Fibroblast of skin of right quadriceps (primary cell): Measurements from ENCODE around the gene TRAPPC10.

Experiments used
- DNase-seq: peaks from one replicate; pipeline ENCODE4 v3.0.0-alpha.2; 2013

TRAPPC10 gene

DNA sequence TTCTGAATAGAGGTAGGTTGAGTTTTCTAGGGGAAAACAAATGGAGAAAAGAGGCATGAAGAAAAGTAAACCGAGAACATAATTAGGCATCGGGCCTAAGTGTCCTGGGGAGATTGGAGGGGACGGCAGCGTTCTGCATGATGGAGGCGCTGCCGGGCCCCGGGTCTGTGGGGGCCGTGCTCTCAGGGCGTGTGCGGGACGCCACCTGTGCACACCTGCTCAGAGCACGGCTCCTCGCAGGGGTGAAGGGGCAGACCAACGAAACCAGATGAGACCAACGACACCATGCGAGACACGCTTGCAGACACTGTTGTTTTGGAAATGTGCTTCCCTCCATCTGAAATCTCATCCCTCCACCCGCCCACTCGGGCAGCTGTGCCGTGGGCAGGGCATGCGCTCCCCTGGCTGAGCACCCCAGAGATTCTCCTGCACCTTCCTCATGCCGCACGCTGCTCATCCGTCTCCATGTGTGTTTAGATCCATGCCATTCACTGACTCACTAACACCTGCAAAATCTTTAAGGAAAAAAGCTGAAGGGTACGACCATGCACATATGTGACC, 28.2 kb upstream of the TRAPPC10 start:
- no peak for DNase-seq

DNA sequence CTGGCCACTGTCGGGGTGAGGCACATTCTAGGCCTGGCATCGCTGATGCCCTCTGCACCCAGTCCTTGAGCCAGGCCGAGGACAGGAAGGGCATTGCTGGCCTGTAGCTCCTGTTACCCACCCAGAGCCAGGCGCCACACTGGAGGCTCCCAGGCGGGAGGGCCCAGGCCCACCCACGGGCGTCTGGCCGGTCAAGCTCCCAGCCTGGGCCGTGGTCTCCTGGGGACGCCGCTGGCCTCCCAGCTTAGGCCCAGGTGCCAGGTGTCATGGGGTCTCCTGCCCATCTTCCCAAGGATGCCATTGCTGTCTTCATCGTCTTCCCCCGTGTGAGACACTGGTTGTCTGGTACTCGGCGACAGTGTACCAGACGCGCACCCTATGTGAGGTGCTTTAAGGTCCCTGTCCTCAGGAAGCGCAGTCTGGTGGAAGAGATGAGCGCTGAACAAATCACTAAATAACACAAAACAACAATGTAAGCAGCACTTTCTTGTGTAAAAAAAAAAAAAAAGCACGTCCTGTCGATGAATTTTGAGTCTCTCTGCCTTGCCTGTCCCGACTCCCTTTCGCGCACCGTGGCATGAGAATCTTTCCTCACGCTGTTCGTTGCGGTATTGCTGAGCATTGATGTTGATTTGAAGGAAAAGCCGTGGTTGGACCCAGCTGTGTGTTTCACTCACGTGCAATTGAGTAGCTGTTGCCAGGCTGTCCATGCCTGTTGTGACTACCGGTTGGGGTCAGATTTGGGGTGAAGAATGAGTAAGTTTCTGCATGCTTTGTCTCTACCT, 27.0 kb upstream of the TRAPPC10 start:
- peak; percentile 2 for DNase-seq

DNA sequence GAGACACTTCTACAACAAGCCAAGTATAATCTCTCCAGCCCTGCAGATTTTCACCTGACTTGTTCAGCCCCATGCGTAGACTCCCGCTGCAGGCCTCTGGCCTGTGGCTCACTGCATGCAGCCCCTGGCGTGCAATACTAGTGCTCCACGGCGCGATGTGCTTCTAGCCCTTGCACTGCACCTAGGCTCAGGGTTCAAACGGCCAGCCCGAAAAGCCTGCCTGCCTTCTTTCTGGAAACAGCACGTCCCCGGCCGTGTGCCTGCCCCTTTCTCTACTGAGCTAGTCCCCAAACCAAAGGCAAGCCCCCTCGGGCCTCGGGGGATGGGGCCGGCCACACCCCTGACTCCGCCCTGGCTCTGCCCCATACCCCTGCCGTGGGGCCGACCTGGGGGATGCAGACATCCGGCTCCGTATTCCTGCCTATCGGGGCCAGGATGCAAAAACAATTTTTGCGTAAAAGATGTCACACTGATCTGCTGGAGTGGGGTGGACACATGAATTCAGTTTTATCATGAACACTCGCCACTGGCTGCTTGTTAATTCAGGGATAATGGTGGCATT, 26.3 kb upstream of the TRAPPC10 start:
- no peak for DNase-seq

DNA sequence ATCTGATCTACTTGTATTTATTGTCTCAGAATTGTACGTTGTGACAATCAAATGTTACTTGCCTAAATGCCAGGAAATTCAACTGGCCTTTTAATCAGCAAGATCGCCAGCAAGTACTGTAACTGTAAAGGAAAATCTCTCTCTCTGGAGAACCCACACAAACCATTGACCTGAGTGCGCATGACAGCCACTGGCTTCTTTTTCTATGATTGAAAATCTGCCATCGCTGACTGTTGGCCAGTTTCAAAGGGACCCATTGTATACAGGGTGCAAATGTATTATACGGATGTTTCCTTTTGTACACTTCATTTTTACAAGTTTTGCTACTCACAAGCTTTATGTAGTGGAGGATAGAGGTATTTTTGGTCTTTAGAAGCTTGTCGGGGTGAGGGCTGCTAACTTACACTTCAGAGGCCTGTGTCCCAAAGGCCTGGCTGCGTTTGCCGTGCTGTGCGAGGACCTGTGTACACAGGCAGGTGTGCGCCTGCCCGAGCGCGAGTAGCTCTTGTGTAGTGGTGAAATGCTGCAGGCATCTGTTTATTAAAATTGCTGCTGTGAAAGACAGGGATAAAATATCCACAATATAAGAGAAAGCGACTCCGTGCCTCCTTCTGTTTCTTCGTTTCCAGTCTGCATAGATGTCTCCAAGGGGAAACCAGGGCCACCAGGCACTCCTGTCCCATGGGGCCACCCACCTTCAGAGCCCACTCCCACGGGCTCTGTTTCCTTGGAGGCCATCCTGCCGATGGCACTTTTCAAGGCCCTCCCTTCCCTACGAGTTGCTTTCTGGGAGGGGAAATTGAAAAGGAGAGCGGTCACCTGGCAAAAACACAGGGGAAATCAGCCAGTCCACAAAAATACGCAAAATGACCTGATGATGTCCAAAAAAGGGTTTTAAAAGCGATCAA, 25.3 kb upstream of the TRAPPC10 start:
- DNase-seq = no peak

DNA sequence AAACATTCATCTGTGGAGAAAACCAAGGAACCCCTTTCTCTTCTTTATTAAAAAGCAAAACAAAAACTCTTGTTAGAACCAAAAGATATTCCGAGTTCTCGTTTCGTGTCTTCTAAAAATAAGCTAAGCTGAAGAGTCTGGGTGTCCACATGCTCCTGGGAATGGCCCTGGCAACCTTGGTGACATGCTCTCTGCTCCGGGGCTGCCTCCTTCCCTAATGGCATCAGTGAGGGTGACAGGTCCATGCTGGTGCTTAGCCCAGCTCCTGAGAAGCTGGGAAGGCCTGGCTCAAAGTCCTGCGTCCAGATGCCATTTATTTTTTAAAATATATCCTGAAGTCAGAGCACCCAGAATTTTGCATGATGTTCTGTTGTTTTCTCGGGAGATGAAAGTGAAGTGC, 24.6 kb upstream of the TRAPPC10 start:
- DNase-seq = no peak

DNA sequence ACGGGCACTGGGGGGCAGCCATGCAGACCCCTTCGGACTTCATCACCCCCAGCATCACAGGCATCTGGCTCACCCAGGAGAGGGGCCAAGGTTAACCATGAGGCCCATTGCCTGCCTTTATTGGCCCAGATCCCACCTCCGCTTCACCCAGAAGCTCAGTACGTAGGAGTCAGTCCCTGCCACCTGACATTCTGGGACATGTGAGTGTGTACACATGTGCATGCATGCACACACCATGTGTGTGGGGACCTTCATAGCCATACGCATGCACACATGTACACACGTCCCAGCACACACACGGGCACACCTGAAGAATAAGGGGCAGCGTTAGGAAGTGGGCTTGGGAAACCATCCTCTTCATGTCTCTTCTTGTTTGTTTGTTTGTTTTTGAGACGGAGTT, 24.1 kb upstream of the TRAPPC10 start:
- no peak for DNase-seq

DNA sequence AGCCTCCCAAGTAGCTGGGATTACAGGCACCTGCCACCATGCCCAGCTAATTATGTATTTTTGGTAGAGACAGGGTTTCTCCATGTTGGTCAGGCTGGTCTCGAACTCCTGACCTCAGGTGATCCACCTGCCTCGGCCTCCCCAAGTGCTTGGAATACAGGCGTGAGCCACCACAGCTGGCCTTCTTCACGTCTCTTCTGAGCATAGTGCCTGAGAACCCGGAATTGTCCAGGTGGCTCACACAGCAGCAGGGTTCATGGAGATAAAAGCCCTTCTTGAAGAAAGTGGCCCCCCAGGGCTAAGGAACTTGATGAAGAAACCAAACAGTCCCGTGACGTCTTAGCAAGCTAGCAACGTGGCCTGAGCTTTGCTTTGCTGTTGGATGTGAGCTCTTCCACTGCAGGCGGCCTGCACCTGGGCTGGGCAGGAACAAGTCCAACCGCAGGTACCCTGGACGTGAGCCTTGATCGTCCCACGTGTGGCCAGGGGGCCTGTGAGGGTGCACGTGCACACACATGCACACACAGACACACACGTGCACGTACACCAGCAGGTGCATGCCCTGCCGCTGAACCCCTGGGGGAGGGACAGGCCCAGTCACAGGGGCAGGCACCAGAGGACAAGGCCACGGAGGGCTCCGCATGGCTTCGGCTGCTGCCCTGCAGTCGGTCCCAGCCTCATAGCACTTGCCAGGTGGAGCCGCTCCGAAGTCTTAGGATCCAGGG, 23.4 kb upstream of the TRAPPC10 start:
- no peak for DNase-seq

DNA sequence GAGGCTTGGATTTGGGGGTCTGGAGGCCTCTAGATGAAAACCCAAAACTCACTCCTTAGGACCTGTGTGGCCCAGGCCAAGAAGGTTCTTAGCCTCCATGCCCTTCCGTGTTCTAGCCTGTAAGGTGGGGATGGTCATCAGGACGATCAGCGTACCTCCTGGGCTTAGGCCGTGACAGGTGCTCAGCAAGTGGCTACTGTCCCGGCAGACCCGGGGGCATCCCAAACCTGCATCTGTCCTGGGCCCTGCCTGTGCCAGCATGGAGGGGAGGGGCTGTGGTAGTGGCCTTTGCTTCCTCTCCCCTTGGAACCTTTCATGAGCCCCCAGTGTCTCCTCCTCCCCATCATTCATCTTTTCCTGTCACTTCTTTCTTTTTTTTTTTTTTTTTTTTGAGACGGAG, 22.7 kb upstream of the TRAPPC10 start:
- no peak for DNase-seq

DNA sequence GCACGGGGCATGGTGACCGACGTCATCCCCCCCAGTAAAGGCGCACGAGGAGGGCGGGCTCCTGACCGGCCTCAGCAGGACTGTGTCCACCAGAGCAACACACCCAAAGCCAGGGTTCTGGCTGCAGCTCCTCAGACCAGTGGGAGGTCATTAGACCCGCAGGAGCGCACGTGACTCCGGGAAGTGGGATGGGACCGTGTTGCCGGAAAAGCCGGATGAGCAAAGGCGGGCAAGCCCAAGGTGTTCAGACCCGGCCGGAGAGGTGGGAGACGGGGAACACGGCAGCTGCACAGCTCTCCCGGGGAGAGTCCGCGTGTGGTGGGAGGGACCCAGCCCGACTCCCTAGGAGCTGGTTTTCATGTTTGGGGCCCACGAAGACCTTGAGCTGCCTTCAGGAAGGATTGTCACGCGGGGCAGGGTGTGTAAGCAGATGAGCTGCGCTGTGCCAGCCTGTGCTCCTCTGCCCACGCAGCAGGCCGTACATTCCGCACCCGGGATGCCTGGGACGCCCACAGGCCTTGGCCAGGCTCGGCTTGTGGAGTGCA, 20.6 kb upstream of the TRAPPC10 start:
- no peak for DNase-seq

DNA sequence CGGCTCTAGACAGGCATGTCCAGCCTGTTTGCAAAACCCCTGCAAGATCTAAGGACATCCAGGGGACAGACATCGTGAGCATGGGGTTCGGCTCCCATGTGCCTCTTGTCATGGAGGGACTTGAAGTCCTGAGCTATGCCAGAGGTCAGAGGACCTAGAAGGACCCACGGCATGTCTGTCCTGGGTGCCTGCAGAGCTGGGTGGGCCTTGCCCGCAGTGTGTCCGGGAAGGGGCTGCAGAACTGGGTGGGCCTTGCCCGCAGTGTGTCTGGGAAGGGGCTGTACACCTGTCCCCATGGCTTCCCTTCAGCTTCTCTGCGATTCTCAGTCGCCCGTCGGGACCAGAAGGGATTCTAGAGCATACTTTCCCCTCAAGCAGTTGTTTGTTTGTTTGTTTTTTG, 20.0 kb upstream of the TRAPPC10 start:
- DNase-seq = no peak

DNA sequence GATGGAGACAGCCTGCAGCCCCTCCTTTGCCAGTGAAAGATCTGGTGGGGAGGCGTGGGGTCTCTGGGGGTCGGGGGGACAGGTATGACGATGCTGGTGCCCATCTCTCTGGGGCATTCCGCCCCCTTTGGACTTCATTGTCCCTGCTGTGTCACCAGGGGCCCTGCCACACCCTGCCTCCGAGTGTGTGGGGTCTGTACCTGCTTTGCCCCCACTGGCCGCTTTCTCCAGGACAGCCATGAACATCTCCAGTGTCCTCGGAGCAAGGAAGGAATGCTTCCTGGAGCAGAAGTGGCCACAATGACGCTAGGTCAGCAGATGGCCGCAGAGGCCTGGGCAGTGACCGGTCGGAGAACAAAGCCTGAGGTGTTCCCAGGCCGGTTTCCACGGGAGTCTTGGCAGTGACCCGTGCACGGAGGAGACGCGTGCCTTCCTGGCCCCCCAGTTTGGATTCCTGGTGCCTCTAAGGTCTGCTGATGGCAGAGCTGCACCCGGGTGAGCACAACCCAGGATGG, 18.6 kb upstream of the TRAPPC10 start:
- no peak for DNase-seq

DNA sequence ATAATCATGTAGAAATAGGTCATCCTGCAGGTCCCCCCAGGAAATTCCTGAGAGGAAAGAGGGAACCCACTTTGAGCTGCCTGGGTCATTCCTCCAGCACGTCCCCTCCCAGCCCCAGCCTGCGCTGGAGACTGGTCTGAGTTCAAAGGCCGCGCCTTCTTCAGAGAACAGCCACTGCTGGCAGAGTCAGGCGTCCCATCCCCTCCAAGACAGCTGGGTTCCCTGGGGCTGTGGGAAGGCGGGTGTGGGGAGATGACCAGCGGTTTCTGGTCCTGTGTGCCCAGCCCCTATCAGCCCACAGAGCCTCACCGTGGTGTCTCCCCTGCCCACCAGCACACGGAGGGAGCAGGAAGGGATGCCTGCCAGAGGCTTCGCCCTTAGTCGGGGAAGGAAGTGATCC, 18.0 kb upstream of the TRAPPC10 start:
- no peak for DNase-seq

DNA sequence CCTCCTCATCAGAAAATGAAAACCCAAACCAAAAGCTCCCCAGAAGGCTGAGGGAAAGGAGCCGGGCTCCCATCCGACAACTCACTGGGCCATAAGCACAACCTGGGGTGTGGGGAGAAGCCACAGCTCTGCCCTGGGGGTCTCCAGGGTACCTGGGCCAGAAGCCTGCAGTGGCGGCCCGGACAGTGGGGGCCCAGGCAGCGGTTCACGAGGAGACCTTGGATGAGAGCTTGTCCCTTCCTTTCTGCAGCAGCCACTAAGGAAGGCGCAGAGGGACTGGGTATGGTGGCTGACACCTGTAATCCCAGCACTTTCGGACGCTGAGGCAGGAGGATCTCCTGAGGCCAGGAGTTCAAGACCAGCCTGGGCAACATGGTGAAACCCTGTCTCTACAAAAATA, 17.5 kb upstream of the TRAPPC10 start:
- DNase-seq = no peak

DNA sequence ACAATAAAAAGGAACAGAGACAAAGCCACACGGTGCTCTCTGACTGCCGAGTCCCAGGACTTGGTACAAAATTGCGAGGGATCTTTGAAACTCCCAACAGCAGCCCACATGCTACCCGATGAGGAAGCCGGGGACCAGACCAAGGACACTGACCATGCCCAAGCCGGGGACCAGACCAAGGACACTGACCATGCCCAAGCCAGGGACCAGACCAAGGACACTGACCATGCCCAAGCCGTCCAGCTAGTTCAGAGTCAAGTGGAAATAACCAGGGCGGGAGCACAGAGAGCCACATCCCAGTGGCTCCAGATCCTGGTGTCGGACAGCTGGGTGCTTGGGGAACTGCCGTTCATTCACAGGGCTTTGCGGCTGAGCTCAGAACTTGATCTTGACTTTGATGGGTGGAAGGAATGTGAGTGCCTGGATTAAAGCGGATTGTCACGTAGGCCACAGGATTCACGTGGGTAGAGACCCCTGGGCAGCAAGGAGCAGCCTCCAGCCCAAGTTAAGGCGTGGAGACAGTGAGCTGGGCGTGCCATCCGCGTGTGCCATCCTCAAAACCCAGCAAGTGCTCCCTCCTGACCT, 16.5 kb upstream of the TRAPPC10 start:
- DNase-seq = no peak

DNA sequence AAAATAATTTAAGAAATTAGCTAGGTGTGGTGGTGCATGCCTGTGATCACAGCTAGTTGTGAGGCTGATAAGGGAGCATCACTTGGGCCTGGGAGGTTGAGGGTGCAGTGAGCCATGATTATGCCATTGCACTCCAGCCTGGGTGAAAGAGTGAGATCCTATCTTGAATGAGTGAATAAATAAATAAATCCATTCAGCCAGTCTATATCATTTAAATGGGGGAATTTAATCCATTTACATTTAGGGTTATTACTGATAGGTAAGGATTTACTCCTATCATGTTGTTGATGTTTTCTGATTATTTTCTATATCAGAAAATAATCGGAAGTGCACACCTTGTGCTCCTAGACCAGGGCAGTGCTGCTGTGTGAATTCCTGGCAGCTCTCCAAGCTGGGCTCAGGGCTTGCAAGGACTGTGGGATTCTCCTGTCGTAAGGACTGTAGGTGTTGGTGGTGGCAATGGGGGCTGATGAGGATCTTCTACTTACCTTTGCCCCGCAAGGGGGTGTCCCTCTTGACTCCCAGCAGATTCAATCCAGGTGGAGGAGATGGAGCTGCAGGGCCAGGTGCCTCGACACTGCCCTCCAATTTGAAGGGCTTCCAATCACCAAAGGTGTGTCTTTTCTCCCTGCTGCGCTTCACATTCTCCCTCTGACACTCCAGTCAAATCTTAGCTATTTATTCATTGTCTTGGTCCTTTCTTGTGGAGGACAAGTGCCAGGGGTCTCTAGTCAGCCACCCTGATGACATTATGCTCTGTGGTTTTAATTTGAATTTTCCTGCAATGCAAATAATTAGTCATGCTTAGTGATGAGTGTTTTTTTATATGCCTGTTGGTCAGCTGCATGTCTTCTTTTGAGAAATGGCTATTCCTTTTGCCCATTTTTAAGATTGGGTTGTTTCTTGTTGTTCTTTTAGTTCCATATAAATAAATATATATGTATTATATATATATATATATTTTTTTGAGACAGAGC, 14.1 kb upstream of the TRAPPC10 start:
- no peak for DNase-seq

DNA sequence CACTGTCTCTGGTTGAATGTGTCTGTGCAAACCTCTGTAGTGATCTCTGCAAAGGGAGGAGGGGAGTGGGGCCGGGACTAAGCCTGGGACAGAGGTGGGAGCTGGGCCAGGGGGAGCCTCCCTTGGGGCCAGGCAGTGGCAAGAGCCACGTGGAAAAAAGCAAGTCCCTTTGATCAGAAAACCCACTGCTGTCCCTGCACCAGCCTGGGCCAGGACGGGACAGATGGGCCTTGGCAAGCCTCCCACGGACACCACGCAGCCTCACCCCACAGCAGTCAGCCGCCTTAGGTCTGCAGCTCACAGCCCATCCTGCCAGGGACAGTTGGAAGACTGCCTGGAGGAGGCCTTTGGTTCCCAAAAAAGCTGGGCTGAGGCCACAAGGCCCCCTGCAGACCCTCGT, 11.7 kb upstream of the TRAPPC10 start:
- no peak for DNase-seq

DNA sequence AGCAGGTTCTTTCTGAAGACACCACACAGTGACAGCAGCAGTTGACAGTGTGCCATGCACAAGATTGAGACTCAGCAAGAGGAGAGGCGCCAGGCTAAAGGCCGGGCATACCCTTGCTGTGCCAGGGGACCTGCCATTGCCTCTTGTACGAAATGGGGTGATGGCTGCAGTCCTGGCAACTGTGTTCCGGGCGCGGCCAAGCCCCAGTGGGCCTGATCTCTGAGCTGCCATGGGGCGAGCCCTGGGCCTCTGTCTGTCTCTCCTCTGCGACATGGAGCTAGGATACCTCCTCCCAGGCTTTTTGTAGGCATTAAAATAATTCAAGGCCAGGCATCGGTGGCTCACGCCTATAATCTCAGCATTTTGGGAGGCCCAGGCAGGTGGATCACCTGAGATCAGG, 9.6 kb upstream of the TRAPPC10 start:
- no peak for DNase-seq

DNA sequence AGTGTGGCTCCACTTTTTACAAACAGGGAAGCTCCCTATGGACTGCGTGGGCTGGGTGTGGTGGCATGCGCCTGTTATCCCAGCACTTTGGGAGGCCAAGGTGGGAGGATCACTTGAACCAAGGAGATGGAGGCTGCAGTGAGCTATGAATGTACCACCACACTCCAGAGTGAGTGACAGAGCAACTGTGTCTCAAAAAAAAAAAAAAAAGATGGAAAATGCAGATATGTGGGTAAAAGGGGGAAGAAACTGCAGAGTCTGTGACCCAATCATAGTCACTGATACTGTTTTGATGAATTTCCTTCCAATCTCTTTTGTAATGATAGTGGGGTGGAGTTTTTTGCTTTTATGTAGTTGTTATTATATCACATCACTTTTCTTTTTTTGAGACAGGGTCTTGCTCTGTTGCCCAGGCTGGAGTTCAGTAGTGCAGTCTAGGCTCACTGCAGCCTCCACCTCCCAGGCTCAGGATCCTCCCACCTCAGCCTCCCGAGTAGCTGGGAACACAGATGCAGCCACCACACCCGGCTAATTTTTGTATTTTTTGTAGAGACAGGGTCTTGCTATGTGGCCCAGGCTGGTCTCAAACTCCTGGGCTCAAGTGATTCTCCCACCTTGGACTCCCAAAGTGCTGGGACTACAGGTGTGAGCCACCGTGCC, 8.7 kb upstream of the TRAPPC10 start:
- DNase-seq = no peak

DNA sequence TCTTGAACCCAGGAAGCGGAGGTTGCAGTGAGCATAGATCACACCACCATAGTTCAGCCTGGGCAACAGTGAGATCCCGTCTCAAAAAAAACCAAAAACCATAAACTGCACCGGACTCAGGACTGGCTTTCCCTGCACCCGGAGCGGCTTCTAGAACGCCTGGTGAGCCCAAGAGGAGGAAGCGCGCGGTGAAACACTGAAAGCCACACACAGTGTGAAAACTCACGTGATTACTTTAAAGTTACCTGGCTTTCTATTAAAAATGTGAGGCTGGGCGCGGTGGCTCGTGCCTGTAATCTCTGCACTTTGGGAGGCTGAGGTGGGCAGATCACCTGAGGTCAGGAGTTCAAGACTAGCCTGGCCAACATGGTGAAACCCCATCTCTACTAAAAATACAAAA, 7.0 kb upstream of the TRAPPC10 start:
- no peak for DNase-seq

DNA sequence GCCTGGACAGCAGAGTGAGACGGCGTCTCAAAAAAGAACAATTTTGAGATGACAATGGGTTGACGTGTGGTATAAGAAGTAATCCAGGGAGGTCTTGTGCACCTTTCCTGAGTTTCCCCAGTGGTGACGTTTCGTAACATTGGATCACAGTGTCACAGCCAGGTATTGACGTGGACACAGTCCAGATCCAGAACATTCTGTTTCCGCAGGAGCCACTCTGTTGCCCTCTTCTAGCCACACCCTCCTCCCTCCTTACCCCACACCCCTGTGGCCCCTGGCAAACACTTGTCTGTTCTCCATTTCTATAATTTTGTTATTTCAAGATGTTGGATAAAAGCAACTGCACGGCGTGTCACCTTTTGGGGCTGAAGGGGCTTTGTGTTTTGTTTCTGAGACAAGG, 6.5 kb upstream of the TRAPPC10 start:
- no peak for DNase-seq
